ENCODE data around the gene HIGD2B. TPM values are rescaled to one million over a fixed set of nuclear protein-coding genes. Genes with fewer than 3 reads are reported as not detected.
A peak's percentile ranks its signal among the peaks of the same experiment; 100 is the strongest.

HIGD2B gene
- total RNA-seq, 1 experiment from 2014 or later, result not detected

GRCh38 chr15:72676838-72677237, 9.1 kb downstream of the HIGD2B start:
- CTCF ChIA-PET, result no interaction called here
- H3K36me3 Mint-ChIP-seq, result no peaks in the 10 kb centered on the region
- H3K27me3 Mint-ChIP-seq (ENCODE audit: low read depth), result no peaks in the 10 kb centered on the region; the same call in 1 of the 2 replicates
- ATAC-seq, result no peak
- H3K4me3 Mint-ChIP-seq, result no peak overlapping the region
- H3K27ac Mint-ChIP-seq, result no peak overlapping the region
- DNase-seq (ENCODE audit: low spot score), result no peak
- TF ChIP-seq ZNF423 (CRISPR knock-in tag; IDR thresholded peaks at IDR 0.05) (no peak), EMX1 (CRISPR knock-in tag; IDR thresholded peaks at IDR 0.05) (no peak), IRF1 (CRISPR knock-in tag; IDR thresholded peaks at IDR 0.05) (no peak), JUN (CRISPR knock-in tag; IDR thresholded peaks at IDR 0.05) (no peak), CREB1 (CRISPR knock-in tag; IDR thresholded peaks at IDR 0.05) (no peak), ZNF396 (CRISPR knock-in tag; IDR thresholded peaks at IDR 0.05; ENCODE audit: borderline replicate concordance) (no peak), MXD4 (CRISPR knock-in tag; IDR thresholded peaks at IDR 0.05; ENCODE audit: borderline replicate concordance) (no peak), NR2C2 (CRISPR knock-in tag; IDR thresholded peaks at IDR 0.05) (no peak), MLX (CRISPR knock-in tag; IDR thresholded peaks at IDR 0.05) (no peak), ZNF425 (CRISPR knock-in tag; conservative IDR thresholded peaks at IDR 0.05) (no peak), FOXK1 (CRISPR knock-in tag; IDR thresholded peaks at IDR 0.05) (no peak), SOX15 (CRISPR knock-in tag; IDR thresholded peaks at IDR 0.05) (no peak), USF2 (CRISPR knock-in tag; IDR thresholded peaks at IDR 0.05) (no peak), NFYB (CRISPR knock-in tag; conservative IDR thresholded peaks at IDR 0.05; ENCODE audit: low read depth) (no peak), GRHL2 (CRISPR knock-in tag; IDR thresholded peaks at IDR 0.05; ENCODE audit: insufficient replicate concordance, severe bottlenecking) (no peak), RELA (CRISPR knock-in tag; IDR thresholded peaks at IDR 0.05; ENCODE audit: borderline replicate concordance) (no peak), SMAD4 (CRISPR knock-in tag; IDR thresholded peaks at IDR 0.05) (no peak), ZBTB21 (CRISPR knock-in tag; IDR thresholded peaks at IDR 0.05; ENCODE audit: borderline replicate concordance) (no peak), TCF7 (CRISPR knock-in tag; IDR thresholded peaks at IDR 0.05; ENCODE audit: low read depth) (no peak), KAT7 (CRISPR knock-in tag; IDR thresholded peaks at IDR 0.05; ENCODE audit: borderline replicate concordance) (no peak)
- no peaks in the 10 kb centered on the region for H3K9me3 Mint-ChIP-seq
- POLR2A ChIA-PET, result no interaction called here
- H3K4me1 Mint-ChIP-seq, result peaks cover 10% of the 10 kb centered on the region

GRCh38 chr15:72671525-72671924, 14.5 kb downstream of the HIGD2B start:
- CTCF ChIA-PET, result interaction anchor here (0.5 to 2.1 kb wide), 25 partner anchors 10 to 594 kb away, joined by 3 to 79 read pairs (median 4); partner anchors contain the start of genes BBS4 and HIGD2B
- Mint-ChIP-seq H3K9me3 (no peaks in the 10 kb centered on the region), H3K36me3 (no peaks in the 10 kb centered on the region), H3K27me3 (ENCODE audit: low read depth) (no peaks in the 10 kb centered on the region), H3K27ac (peak overlapping the region; percentile 63), H3K4me3 (peak overlapping the region; percentile 65), H3K4me1 (peaks cover 22% of the 10 kb centered on the region)
- POLR2A ChIA-PET, result no interaction called here
- 0 out of 2 replicates have a peak, but pooled peaks have one; percentile 2 for TF ChIP-seq MAX (CRISPR knock-in tag; IDR thresholded peaks at IDR 0.05)
- no peak for TF ChIP-seq E2F1 (CRISPR knock-in tag; IDR thresholded peaks at IDR 0.05)
- no peak for TF ChIP-seq SMAD4 (CRISPR knock-in tag; IDR thresholded peaks at IDR 0.05)
- no peak for TF ChIP-seq RORB (CRISPR knock-in tag; IDR thresholded peaks at IDR 0.05)
- peak; percentile 15 for ATAC-seq
- DNase-seq (ENCODE audit: low spot score), result no peak
